A172 (cell line): Measurements from ENCODE around the gene PKN3. TPM values are rescaled to one million over a fixed set of nuclear protein-coding genes. Genes with fewer than 3 reads are reported as not detected.
"Not testable (repeated sequence)": the region's sequence is repeated elsewhere in the genome, so short reads cannot be mapped to it uniquely, and the experiment has no call there.

Experiments
- DNase-seq: peaks from one replicate; pipeline ENCODE4 v3.0.0-alpha.2; 2015; ENCODE audit warnings: low spot score
- total RNA-seq: library from RNA; depleted of rRNA; stranded (reverse); fragments of >200 nt; shearing (Covaris generic); gene quantifications from 2 replicates; pipeline ENCODE4 v1.2.3, GENCODE V29; 2014

PKN3 gene
- total RNA-seq, 1 experiment from 2014 or later, result 18.1 TPM

- DNase-seq, result not testable (repeated sequence)
Observed at GRCh38 chr9:128693738-128694137, 8.6 kb upstream of the PKN3 start.

GRCh38 chr9:128694344-128694743 is 8.0 kb upstream of the PKN3 start:
- DNase-seq, result no peak

- DNase-seq, result no peak
Observed at GRCh38 chr9:128696923-128697707, 5.2 kb upstream of the PKN3 start.

- not testable (repeated sequence) for DNase-seq
Observed at GRCh38 chr9:128699096-128699795, 3.1 kb upstream of the PKN3 start.

- DNase-seq, result no peak
Observed at GRCh38 chr9:128701227-128701854, 962 bp upstream of the PKN3 start.

GRCh38 chr9:128702949-128703615 is 779 bp downstream of the PKN3 start:
- no peak for DNase-seq

GRCh38 chr9:128703616-128704355 is 1.5 kb downstream of the PKN3 start:
- no peak for DNase-seq

- no peak for DNase-seq
Observed at GRCh38 chr9:128704356-128704670, 2.0 kb downstream of the PKN3 start.

- no peak for DNase-seq
Observed at GRCh38 chr9:128705051-128705965, 3.0 kb downstream of the PKN3 start.

- DNase-seq, result no peak
Observed at GRCh38 chr9:128706045-128706444, 3.7 kb downstream of the PKN3 start.

- DNase-seq, result no peak
Observed at GRCh38 chr9:128706671-128707381, 4.5 kb downstream of the PKN3 start.

GRCh38 chr9:128707446-128707845 is 5.1 kb downstream of the PKN3 start:
- DNase-seq, result no peak

- no peak for DNase-seq
Observed at GRCh38 chr9:128712451-128713410, 10.4 kb downstream of the PKN3 start.

- DNase-seq, result no peak
Observed at GRCh38 chr9:128713411-128713780, 11.1 kb downstream of the PKN3 start.

GRCh38 chr9:128713941-128714573 is 11.8 kb downstream of the PKN3 start:
- no peak for DNase-seq

GRCh38 chr9:128714586-128715435 is 12.5 kb downstream of the PKN3 start:
- no peak for DNase-seq

- no peak for DNase-seq
Observed at GRCh38 chr9:128715436-128715750, 13.1 kb downstream of the PKN3 start.
